IMR-90 (cell line): ENCODE results near the gene TMEM209. TPM values are rescaled to one million over a fixed set of nuclear protein-coding genes. Genes with fewer than 3 reads are reported as not detected.

Experiments
- ATAC-seq: fragments of 200-7000 bp; cut with Tn5 transposase; 2 replicates; pipeline ENCODE4 v1.9.1; 2020; ENCODE audit warnings: low read depth, mild to moderate bottlenecking, moderate library complexity
- BruUV-seq: library from RNA; stranded (reverse); fragments of 400-500 nt; replicated peaks from 2 replicates; lab custom pipeline; 2021; lab: Mats Ljungman, UMichigan
- CTCF ChIA-PET: fragments of 300-600 bp; formaldehyde crosslinking; extraction: SDS; loops from one replicate; lab custom pipeline; 2021; ENCODE audit warnings: antibody characterized with exemption; lab: Yijun Ruan, JAX
- POLR2A ChIA-PET: fragments of 300-600 bp; sonication (Branson Sonifier 250); formaldehyde crosslinking; loops from one replicate; lab custom pipeline; 2022; ENCODE audit warnings: antibody characterized with exemption; ENCODE audit not compliant: unreplicated experiment; lab: Charles Lee
- DNase-seq: peaks from one replicate; pipeline ENCODE4 v3.0.0; 2013
- H2AFZ ChIP-seq: replicated peaks from 2 replicates; pipeline ENCODE3; 2013; ENCODE audit warnings: low read length, mild to moderate bottlenecking; ENCODE audit not compliant: poor library complexity
- H2AK5ac ChIP-seq: 2 replicates; pipeline ENCODE4 v1.6.1; 2013; ENCODE audit warnings: low read depth, low read length, inconsistent platforms
- H2AK9ac ChIP-seq: replicated peaks from 2 replicates; pipeline ENCODE3; 2013; ENCODE audit warnings: mild to moderate bottlenecking, low read depth, low read length, moderate library complexity; ENCODE audit not compliant: poor library complexity
- H2BK120ac ChIP-seq: 2 replicates; pipeline ENCODE4 v1.6.1; 2013; ENCODE audit warnings: low read depth, low read length, inconsistent platforms
- H2BK15ac ChIP-seq: 3 replicates; pipeline ENCODE4 v1.6.1; 2013; ENCODE audit warnings: low read depth, low read length, inconsistent platforms
- H2BK20ac ChIP-seq: 2 replicates; pipeline ENCODE4 v1.6.1; 2013; ENCODE audit warnings: low read depth, mild to moderate bottlenecking, inconsistent platforms, low read length, moderate library complexity
- H2BK5ac ChIP-seq: 2 replicates; pipeline ENCODE4 v1.6.1; 2013; ENCODE audit warnings: mild to moderate bottlenecking, low read depth, low read length, inconsistent platforms; ENCODE audit not compliant: poor library complexity, severe bottlenecking
- H3K14ac ChIP-seq: replicated peaks from 2 replicates; pipeline ENCODE4 v1.6.1; 2013; ENCODE audit warnings: low read depth, low read length, inconsistent platforms
- H3K18ac ChIP-seq: 2 replicates; pipeline ENCODE4 v1.6.1; 2013; ENCODE audit warnings: low read depth, low read length, control low read depth
- H3K23ac ChIP-seq: 2 replicates; pipeline ENCODE4 v1.6.1; 2013; ENCODE audit warnings: low read depth, low read length, inconsistent platforms
- H3K27ac ChIP-seq: 2 replicates; pipeline ENCODE4 v1.5.1; 2013; ENCODE audit warnings: mild to moderate bottlenecking, control low read depth, low read length; ENCODE audit not compliant: insufficient read depth
- H3K27me3 ChIP-seq: 2 replicates; pipeline ENCODE4 v1.6.1; 2013; ENCODE audit warnings: low read length; ENCODE audit not compliant: control insufficient read depth, insufficient read depth
- H3K36me3 ChIP-seq: 2 replicates; pipeline ENCODE4 v1.6.1; 2013; ENCODE audit warnings: low read length, mixed read lengths; ENCODE audit not compliant: control insufficient read depth, insufficient read depth
- H3K4ac ChIP-seq: 2 replicates; pipeline ENCODE4 v1.6.1; 2013; ENCODE audit warnings: low read depth, low read length, inconsistent platforms
- H3K4me1 ChIP-seq: 2 replicates; pipeline ENCODE4 v1.6.1; 2013; ENCODE audit warnings: low read length, mixed read lengths; ENCODE audit not compliant: control insufficient read depth, insufficient read depth
- H3K4me2 ChIP-seq: 2 replicates; pipeline ENCODE4 v1.6.1; 2013; ENCODE audit warnings: low read depth, mild to moderate bottlenecking, control low read depth, low read length, moderate library complexity
- H3K4me3 ChIP-seq: 2 replicates; pipeline ENCODE4 v1.5.1; 2013; ENCODE audit warnings: low read depth, mild to moderate bottlenecking, control low read depth, low read length, moderate library complexity; ENCODE audit not compliant: insufficient read depth
- H3K56ac ChIP-seq: 2 replicates; pipeline ENCODE4 v1.6.1; 2013; ENCODE audit warnings: low read length, inconsistent platforms; ENCODE audit not compliant: insufficient read depth; ENCODE audit errors: extremely low read depth
- H3K79me1 ChIP-seq, 2 experiments: 2 replicates each; pipeline ENCODE4 v1.6.1; 2013; ENCODE audit warnings: low read length in 2 of 2, inconsistent platforms in 1 of 2, low read depth in 1 of 2
- H3K9ac ChIP-seq: 2 replicates; pipeline ENCODE4 v1.6.1; 2013; ENCODE audit warnings: low read depth, low read length, control low read depth
- H3K9me1 ChIP-seq: 2 replicates; pipeline ENCODE4 v1.6.1; 2013; ENCODE audit warnings: low read length, inconsistent platforms; ENCODE audit not compliant: insufficient read depth
- H3K9me3 ChIP-seq: 2 replicates; pipeline ENCODE4 v1.6.1; 2013; ENCODE audit warnings: low read length; ENCODE audit not compliant: control insufficient read depth, insufficient read depth
- H4K20me1 ChIP-seq: 2 replicates; pipeline ENCODE4 v1.6.1; 2013; ENCODE audit warnings: low read length, inconsistent platforms; ENCODE audit not compliant: insufficient read depth
- H4K5ac ChIP-seq: 2 replicates; pipeline ENCODE4 v1.6.1; 2013; ENCODE audit warnings: mild to moderate bottlenecking, low read depth, low read length, control low read depth
- H4K8ac ChIP-seq, 2 experiments: 2 replicates each; pipeline ENCODE4 v1.6.1; 2013; ENCODE audit warnings: low read depth in 2 of 2, low read length in 2 of 2, control low read depth in 1 of 2, inconsistent platforms in 1 of 2
- H4K91ac ChIP-seq: 2 replicates; pipeline ENCODE4 v1.6.1; 2013; ENCODE audit warnings: low read depth, low read length, inconsistent platforms; ENCODE audit not compliant: insufficient read depth
- BHLHE40 ChIP-seq: fragments of 150-350 bp; IDR thresholded peaks from 2 replicates; pipeline ENCODE4 v1.6.1; 2016; ENCODE audit warnings: mild to moderate bottlenecking, low read depth, low read length
- CTCF ChIP-seq: conservative IDR thresholded peaks from 2 replicates; pipeline ENCODE4 v1.5.1; 2012; ENCODE audit warnings: mild to moderate bottlenecking, low read depth, low read length, improper control_type of control experiment
- MAFK ChIP-seq: IDR thresholded peaks from 2 replicates; pipeline ENCODE4 v1.6.1; 2012; ENCODE audit warnings: low read depth, low read length, improper control_type of control experiment
- MAZ ChIP-seq: IDR thresholded peaks from 2 replicates; pipeline ENCODE4 v1.6.1; 2012; ENCODE audit warnings: low read depth, mild to moderate bottlenecking, low read length, improper control_type of control experiment, moderate library complexity, borderline replicate concordance
- MXI1 ChIP-seq: IDR thresholded peaks from 2 replicates; pipeline ENCODE4 v1.6.1; 2012; ENCODE audit warnings: low read depth, mild to moderate bottlenecking, low read length, moderate library complexity, borderline replicate concordance
- NFE2L2 ChIP-seq: fragments of 150-350 bp; IDR thresholded peaks from 2 replicates; pipeline ENCODE4 v1.6.1; 2016; ENCODE audit warnings: low read depth, mild to moderate bottlenecking, low read length
- RAD21 ChIP-seq: IDR thresholded peaks from 2 replicates; pipeline ENCODE4 v1.6.1; 2012; ENCODE audit warnings: low read length, improper control_type of control experiment
- RCOR1 ChIP-seq: IDR thresholded peaks from 2 replicates; pipeline ENCODE4 v1.6.1; 2012; ENCODE audit warnings: mild to moderate bottlenecking, low read length, improper control_type of control experiment; ENCODE audit not compliant: insufficient replicate concordance
- RFX5 ChIP-seq: IDR thresholded peaks from 2 replicates; pipeline ENCODE4 v1.8.0; 2012; ENCODE audit warnings: low read depth, mild to moderate bottlenecking, low read length, moderate library complexity
- WGBS, 2 experiments: methylation state at CpG; one replicate each; pipeline versions ENCODE4 v1.1.5 to v1.1.7; 2013; ENCODE audit warnings: missing lambda C conversion rate in 2 of 2; ENCODE audit not compliant: insufficient read length in 1 of 2; ENCODE audit errors: extremely low coverage in 2 of 2; 5-methylcytosine and 5-hydroxymethylcytosine counted together
- dilution Hi-C: fragments of 300-500 bp; cut with HindIII; formaldehyde crosslinking; loops from one replicate; pipeline ENCODE4 v1.14.3; 2018; ENCODE audit warnings: low sequenced_read_pairs; ENCODE audit not compliant: unreplicated experiment
- in situ Hi-C: fragments of 300-500 bp; cut with MboI; formaldehyde crosslinking; loops from 3 replicates; pipeline ENCODE4 v1.14.3; 2019; ENCODE audit warnings: low sequenced_read_pairs, inconsistent platforms, mixed read lengths
- intact Hi-C: fragments of 100-400 bp; cut with micrococcal nuclease; formaldehyde crosslinking; loops from 2 replicates; pipeline ENCODE4 v1.10.0; 2022
- polyA plus RNA-seq, 3 experiments: library from polyadenylated mRNA; depleted of rRNA; stranded (reverse); fragments of >200 nt; gene quantifications; 2 replicates each; pipeline ENCODE4 v1.2.3, GENCODE V29; 2012; ENCODE audit warnings: low replicate concordance in 1 of 3
- total RNA-seq: library from RNA; depleted of rRNA; stranded (reverse); fragments of >200 nt; gene quantifications from 2 replicates; pipeline ENCODE4 v1.2.3, GENCODE V29; 2012
- TF ChIP-seq, protein P1 (sequence below): fragments of 150-350 bp; IDR thresholded peaks from 2 replicates; pipeline ENCODE4 v1.6.1; 2017; ENCODE audit warnings: mild to moderate bottlenecking, antibody characterized with exemption, low read length, low read depth
- TF ChIP-seq, protein P2 (sequence below): fragments of 150-350 bp; IDR thresholded peaks from 2 replicates; pipeline ENCODE4 v1.6.1; 2016; ENCODE audit warnings: low read depth, mild to moderate bottlenecking, low read length, moderate library complexity, borderline replicate concordance

Gene TMEM209
- total and polyA plus RNA-seq, 2 of the 4 experiments (the other 2 are of a cell fraction), result 8.0 to 11.3 TPM

- TF ChIP-seq CTCF, result no peak
These were observed 11.5 kb upstream of the TMEM209 start (continued) for GRCh38 chr7:130216750-130217149.

GRCh38 chr7:130216025-130216424, 10.8 kb upstream of the TMEM209 start:
- Histone ChIP-seq H2BK15ac (no peak overlapping the region), H3K4me2 (no peak overlapping the region), H2BK5ac (no peak overlapping the region), H3K79me1 (no peaks in the 10 kb centered on the region), H3K4me1 (no peaks in the 10 kb centered on the region), H3K9me3 (no peaks in the 10 kb centered on the region), H4K5ac (no peak overlapping the region), H3K4ac (no peak overlapping the region), H3K27ac (no peak overlapping the region), H3K18ac (no peak overlapping the region), H2AFZ (no peak overlapping the region), H3K14ac (no peak overlapping the region), H3K27me3 (peaks cover 7% of the 10 kb centered on the region; the same call in 1 of the 2 replicates), H2AK9ac (no peak overlapping the region), H3K36me3 (no peaks in the 10 kb centered on the region), H4K91ac (no peak overlapping the region), H4K8ac (no peak overlapping the region), H2BK20ac (no peak overlapping the region), H3K4me3 (no peak overlapping the region), H4K20me1 (no peaks in the 10 kb centered on the region), H2AK5ac (no peak overlapping the region), H3K56ac (no peak overlapping the region), H3K9me1 (no peaks in the 10 kb centered on the region), H2BK120ac (no peak overlapping the region), H3K9ac (no peak overlapping the region), H3K23ac (no peak overlapping the region)
- in situ Hi-C loops, result no loop called here
- intact Hi-C loops, result no loop called here
- POLR2A ChIA-PET, result no interaction called here
- BruUV-seq, result no TSS peak
- no peak for ATAC-seq
- WGBS, 2 experiments, result no CpG with 5 or more reads among the region's 9 CpGs
- DNase-seq, result no peak
- CTCF ChIA-PET, result no interaction called here
- dilution Hi-C loops, result no loop called here
- TF ChIP-seq MAZ (no peak), MXI1 (no peak), RCOR1 (no peak), MAFK (no peak), RFX5 (no peak), BHLHE40 (no peak), RAD21 (no peak), NFE2L2 (no peak), CTCF (no peak)
- TF ChIP-seq, protein P1, sequence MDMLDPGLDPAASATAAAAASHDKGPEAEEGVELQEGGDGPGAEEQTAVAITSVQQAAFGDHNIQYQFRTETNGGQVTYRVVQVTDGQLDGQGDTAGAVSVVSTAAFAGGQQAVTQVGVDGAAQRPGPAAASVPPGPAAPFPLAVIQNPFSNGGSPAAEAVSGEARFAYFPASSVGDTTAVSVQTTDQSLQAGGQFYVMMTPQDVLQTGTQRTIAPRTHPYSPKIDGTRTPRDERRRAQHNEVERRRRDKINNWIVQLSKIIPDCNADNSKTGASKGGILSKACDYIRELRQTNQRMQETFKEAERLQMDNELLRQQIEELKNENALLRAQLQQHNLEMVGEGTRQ, result no peak
- TF ChIP-seq, protein P2, sequence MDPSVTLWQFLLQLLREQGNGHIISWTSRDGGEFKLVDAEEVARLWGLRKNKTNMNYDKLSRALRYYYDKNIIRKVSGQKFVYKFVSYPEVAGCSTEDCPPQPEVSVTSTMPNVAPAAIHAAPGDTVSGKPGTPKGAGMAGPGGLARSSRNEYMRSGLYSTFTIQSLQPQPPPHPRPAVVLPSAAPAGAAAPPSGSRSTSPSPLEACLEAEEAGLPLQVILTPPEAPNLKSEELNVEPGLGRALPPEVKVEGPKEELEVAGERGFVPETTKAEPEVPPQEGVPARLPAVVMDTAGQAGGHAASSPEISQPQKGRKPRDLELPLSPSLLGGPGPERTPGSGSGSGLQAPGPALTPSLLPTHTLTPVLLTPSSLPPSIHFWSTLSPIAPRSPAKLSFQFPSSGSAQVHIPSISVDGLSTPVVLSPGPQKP, result no peak
